Omental fat pad (tissue), 4 donors: ENCODE results near the gene SNX3. TPM values are rescaled to one million over a fixed set of nuclear protein-coding genes. Genes with fewer than 3 reads are reported as not detected.

Experiments used
- ATAC-seq: fragments of 150-250 bp; one replicate; pipeline ENCODE4 v1.9.1; 2016; ENCODE audit warnings: mild to moderate bottlenecking, moderate library complexity; ENCODE audit not compliant: low FRiP score
- DNase-seq: peaks from one replicate; pipeline ENCODE4 v3.0.0-alpha.2; 2019; ENCODE audit warnings: low spot score
- CTCF ChIP-seq, 3 donors: fragments of 450-650 bp; IDR thresholded peaks; one replicate each; pipeline ENCODE4 v1.5.1; 2016 to 2017; ENCODE audit warnings: antibody characterized with exemption in 3 of 3, mild to moderate bottlenecking in 3 of 3, moderate library complexity in 2 of 3
- total RNA-seq, 4 donors: library from RNA; depleted of rRNA; stranded (reverse); fragments of >200 nt; gene quantifications; one replicate each; pipeline ENCODE4 v1.1.0, GENCODE V29; 2016

SNX3 gene
- total RNA-seq, 4 donors from 2014 or later = 136 to 245 (median 202) TPM

DNA sequence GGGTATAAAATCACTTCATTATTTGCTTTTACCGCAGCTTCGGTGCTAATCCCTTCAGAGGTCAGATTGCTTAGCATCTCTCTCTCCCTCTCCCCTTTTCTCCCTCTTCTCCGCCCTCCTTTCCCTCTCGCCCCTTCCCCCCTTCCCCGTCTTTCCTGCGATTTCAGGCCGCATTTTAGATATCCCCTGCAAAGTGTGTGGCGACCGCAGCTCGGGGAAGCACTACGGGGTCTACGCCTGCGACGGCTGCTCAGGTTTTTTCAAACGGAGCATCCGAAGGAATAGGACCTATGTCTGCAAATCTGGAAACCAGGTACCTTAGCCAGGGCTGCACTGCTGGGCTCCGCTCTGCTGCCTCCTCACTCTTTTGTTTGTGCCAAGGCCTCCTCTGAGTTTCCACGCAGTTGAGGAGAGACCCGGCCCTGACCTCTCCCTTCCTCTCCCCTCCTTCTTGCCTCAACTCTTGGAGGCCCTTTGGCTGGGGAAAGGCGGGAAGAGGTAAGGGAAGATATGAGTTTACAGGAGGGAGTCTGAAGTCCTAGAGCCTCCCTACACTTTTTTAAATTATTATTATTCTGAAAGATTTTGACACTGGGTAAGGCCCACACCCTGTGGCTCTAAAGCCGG lies 89.4 kb downstream of the SNX3 start:
- no peak for ATAC-seq
- no peak for DNase-seq
- no peak for TF ChIP-seq CTCF (IDR thresholded peaks at IDR 0.05)

DNA sequence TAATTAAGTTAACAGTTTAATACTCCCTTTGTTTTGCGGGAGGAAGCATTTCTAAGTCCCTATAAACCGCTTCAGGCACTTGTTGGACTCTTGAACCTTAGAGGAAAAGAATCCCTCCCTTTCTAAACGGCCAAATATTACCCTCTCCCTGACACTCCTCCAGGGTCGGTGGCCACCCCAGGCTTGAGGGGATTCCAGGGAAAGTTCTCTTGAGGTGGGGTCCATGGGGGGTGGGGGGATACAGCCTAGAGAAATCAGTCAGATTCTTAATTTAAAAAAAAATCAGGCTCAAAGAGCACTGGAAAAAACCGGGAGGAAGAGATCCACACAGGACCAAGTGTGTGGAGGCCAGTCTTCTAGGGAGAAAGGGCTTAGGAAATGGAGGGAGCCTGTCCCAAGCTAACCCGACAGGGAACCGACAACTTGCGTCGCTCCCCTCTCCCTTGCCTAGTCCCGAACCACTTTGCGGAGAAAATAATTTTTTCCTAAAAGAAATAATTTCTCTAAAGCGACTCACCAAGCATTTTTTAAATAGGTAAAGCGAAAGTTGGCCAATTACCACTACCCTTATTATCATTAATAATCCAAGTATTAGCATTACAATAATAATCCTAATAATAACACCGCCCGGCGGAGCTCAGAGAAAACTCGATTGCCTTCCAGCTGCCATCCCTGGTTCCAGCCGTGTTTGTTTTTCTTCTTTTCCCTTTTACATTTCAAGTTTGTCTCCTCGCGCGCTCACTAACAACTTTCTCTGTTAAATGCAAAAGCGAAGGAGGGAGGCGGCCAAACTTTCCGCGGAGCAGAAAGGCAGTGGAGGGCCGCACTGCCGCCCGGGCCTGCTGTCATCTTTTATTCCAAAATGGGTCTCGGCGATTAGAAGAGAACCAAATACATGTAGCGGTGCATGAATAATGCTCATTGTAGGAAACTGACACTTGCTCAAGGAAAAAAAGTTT lies 90.2 kb downstream of the SNX3 start:
- ATAC-seq = no peak
- TF ChIP-seq CTCF (IDR thresholded peaks at IDR 0.05) = no peak
- DNase-seq = no peak

DNA sequence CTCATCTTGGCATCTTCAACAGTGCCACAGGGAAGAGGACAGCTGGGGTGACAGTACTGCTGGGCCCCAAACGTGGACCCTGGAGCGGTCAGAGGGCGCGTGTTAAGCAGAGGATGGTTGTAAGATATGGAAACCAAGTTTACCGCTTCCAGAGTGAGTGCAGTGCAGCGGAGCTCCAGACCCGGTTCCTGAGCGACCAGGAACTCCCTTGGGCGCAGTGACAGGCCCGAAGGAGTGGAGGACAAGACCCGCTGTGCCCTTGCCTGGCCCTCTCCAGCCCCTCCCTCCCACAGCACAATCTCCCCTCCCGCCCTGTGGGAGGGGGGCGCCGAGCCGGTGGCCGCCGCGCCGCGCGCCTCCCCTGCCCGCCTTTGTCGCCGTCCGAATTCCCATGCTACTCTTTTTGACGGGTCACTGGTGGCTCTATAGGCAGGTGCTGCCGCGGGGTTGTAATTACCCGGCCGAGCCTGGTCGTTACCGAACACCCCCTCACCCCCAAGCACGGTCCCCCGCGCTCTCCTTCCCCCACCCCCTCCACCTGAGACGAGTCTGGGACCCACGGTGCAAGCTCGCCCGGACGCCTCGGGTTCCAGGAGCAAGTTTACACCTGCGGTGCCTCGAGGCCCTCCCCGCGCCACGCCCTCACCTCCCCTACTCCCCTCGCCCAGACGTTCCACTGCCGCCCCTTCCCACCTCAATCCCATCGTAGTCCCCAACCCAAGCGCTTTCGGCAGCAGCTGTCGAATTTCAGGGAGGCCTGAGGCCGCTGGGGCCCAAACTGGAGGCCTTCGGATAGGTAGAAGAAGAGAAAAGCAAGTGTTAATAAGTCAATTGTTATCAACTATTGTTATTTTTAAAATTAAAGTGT lies 91.1 kb downstream of the SNX3 start:
- no peak for TF ChIP-seq CTCF (IDR thresholded peaks at IDR 0.05)
- no peak for ATAC-seq
- DNase-seq = no peak

DNA sequence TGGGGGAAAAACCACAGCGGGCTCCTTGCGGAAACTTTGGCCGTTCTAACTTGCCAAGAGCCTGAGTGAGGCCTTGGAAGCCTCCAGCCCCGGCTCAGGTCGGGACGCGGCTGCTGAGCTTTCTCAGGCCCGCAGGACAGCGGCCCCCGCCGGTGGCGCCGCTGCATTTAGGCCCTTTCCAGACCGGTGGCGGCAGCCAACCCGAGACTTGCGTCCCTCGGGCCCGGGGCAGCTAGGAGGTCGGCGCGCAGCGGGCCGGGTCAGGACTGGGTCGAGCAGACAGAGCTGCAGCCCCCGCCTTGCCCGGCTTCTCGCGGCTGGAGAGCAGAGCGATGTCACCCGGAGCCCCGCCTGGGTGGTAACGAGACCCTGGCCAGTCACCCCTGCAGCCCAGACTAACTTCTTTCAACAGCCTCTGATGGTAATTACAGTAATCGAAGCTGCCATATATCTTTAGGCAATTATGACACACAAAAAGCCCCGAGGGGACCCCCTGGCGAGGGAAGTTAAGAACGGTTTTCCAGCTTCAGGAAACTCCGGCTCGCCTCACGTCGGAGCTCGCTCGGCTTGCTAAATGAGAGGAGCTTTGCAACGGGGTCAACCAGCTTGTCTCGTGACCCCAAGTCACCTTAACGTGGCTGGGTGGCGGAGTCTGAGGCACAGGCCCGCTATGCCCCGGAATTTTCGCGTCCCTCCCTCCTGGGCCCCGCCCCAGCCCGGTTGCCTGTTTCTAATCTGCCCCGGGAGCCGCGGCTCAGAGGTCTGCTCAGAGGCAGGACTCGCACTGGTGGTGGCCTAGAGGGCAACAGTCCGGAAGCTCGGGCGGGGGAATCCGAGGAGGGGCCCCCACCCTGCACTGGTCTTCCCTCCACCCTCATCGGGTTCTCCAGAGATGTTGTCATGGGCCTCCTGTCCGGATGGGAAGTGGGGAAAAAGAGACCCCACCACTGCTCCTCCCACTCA lies 92.1 kb downstream of the SNX3 start:
- ATAC-seq (peak; percentile 49), DNase-seq (no peak)
- TF ChIP-seq CTCF (IDR thresholded peaks at IDR 0.05) = no peak

GRCh38 chr6:108168090-108168463 lies 92.8 kb downstream of the SNX3 start:
- no peak for ATAC-seq
- TF ChIP-seq CTCF (IDR thresholded peaks at IDR 0.05) = no peak

More at GRCh38 chr6:108168090-108168463, 92.8 kb downstream of the SNX3 start:
- DNase-seq = no peak
